Neural cell (in vitro differentiated cells): ENCODE results near the gene GRIN1. TPM values are rescaled to one million over a fixed set of nuclear protein-coding genes. Genes with fewer than 3 reads are reported as not detected.

Experiments used
- H2AFZ ChIP-seq: fragments of 200-600, 300-800 bp; sonication (generic), shearing (Covaris generic); 2 replicates; pipeline ENCODE4 v1.6.0; 2014; ENCODE audit warnings: low read depth, mild to moderate bottlenecking, antibody characterized with exemption, low read length, moderate library complexity
- H3F3A ChIP-seq: fragments of 200-600 bp; shearing (Covaris generic); 2 replicates; pipeline ENCODE4 v1.6.1; 2016; ENCODE audit warnings: mild to moderate bottlenecking, moderate library complexity, mixed read lengths, antibody characterized with exemption, low read length; ENCODE audit not compliant: insufficient read depth, poor library complexity, severe bottlenecking
- H3K27ac ChIP-seq: fragments of 200-600, 300-800 bp; sonication (generic), shearing (Covaris generic); 2 replicates; pipeline ENCODE4 v1.5.1; 2014; ENCODE audit warnings: mild to moderate bottlenecking, low read length, moderate library complexity
- H3K27me3 ChIP-seq: fragments of 300-800, 200-600 bp; sonication (generic), shearing (Covaris generic); 2 replicates; pipeline ENCODE4 v1.6.0; 2014; ENCODE audit warnings: mild to moderate bottlenecking, low read depth, low read length, moderate library complexity; ENCODE audit not compliant: insufficient read depth
- H3K36me3 ChIP-seq: fragments of 300-800, 200-600 bp; sonication (generic), shearing (Covaris generic); 2 replicates; pipeline ENCODE4 v1.5.1; 2014; ENCODE audit warnings: mild to moderate bottlenecking, antibody characterized with exemption, low read length, moderate library complexity; ENCODE audit not compliant: insufficient read depth
- H3K4me2 ChIP-seq: fragments of 300-800, 200-600 bp; sonication (generic), shearing (Covaris generic); 2 replicates; pipeline ENCODE4 v1.6.0; 2014; ENCODE audit warnings: mild to moderate bottlenecking, low read length
- H3K4me3 ChIP-seq: fragments of 300-800, 200-600 bp; sonication (generic), shearing (Covaris generic); 2 replicates; pipeline ENCODE4 v1.5.1; 2014; ENCODE audit warnings: mild to moderate bottlenecking, low read length, moderate library complexity
- H3K79me2 ChIP-seq: fragments of 200-600 bp; shearing (Covaris generic); replicated peaks from 2 replicates; pipeline ENCODE4 v1.6.0; 2014; ENCODE audit warnings: mild to moderate bottlenecking, low read length, moderate library complexity; ENCODE audit not compliant: insufficient read depth
- H3K9ac ChIP-seq: fragments of 300-800, 200-600 bp; sonication (generic), shearing (Covaris generic); 2 replicates; pipeline ENCODE4 v1.6.1; 2016; ENCODE audit warnings: mild to moderate bottlenecking, low read length, mixed read lengths
- H3K9me2 ChIP-seq: fragments of 200-600 bp; shearing (Covaris generic); 2 replicates; pipeline ENCODE4 v1.6.1; 2016; ENCODE audit warnings: mild to moderate bottlenecking, low read length, mixed read lengths; ENCODE audit not compliant: insufficient read depth
- H3K9me3 ChIP-seq: fragments of 200-600, 300-800 bp; sonication (generic), shearing (Covaris generic); 2 replicates; pipeline ENCODE4 v1.6.1; 2016; ENCODE audit warnings: mild to moderate bottlenecking, mixed run types, low read length, moderate library complexity, mixed read lengths
- H4K20me1 ChIP-seq: fragments of 200-600 bp; shearing (Covaris generic); 2 replicates; pipeline ENCODE4 v1.6.1; 2016; ENCODE audit warnings: mild to moderate bottlenecking, mixed run types; ENCODE audit not compliant: insufficient read depth
- EP300 ChIP-seq: fragments of 450-650 bp; conservative IDR thresholded peaks from 2 replicates; pipeline ENCODE4 v1.6.1; 2014; ENCODE audit warnings: antibody characterized with exemption, mild to moderate bottlenecking, moderate library complexity; ENCODE audit not compliant: poor library complexity, severe bottlenecking
- EZH2 ChIP-seq: fragments of 200-600, 300-800 bp; shearing (Covaris generic), sonication (generic); IDR thresholded peaks from 2 replicates; pipeline ENCODE4 v1.6.1; 2014; ENCODE audit warnings: antibody characterized with exemption, low read length, borderline replicate concordance, mild to moderate bottlenecking; ENCODE audit not compliant: insufficient read depth, poor library complexity, severe bottlenecking
- MXI1 ChIP-seq: fragments of 450-650 bp; conservative IDR thresholded peaks from 2 replicates; pipeline ENCODE4 v1.6.1; 2014; ENCODE audit warnings: antibody characterized with exemption, mild to moderate bottlenecking; ENCODE audit not compliant: poor library complexity, severe bottlenecking
- POLR2AphosphoS5 ChIP-seq: IDR thresholded peaks from 2 replicates; pipeline ENCODE4 v1.6.1; 2012
- RAD21 ChIP-seq: fragments of 450-650 bp; conservative IDR thresholded peaks from 2 replicates; pipeline ENCODE4 v1.6.1; 2014; ENCODE audit warnings: antibody characterized with exemption, mild to moderate bottlenecking, moderate library complexity
- SMC3 ChIP-seq: fragments of 450-650 bp; conservative IDR thresholded peaks from 2 replicates; pipeline ENCODE4 v1.6.1; 2014; ENCODE audit warnings: antibody characterized with exemption, mild to moderate bottlenecking, moderate library complexity; ENCODE audit not compliant: poor library complexity
- TAF1 ChIP-seq: IDR thresholded peaks from 2 replicates; pipeline ENCODE4 v1.6.1; 2012; ENCODE audit warnings: low read depth
- polyA plus RNA-seq: library from polyadenylated mRNA; depleted of rRNA; stranded (reverse); fragments of >200 nt; gene quantifications from 2 replicates; pipeline ENCODE4 v1.2.3, GENCODE V29; 2014
- TF ChIP-seq, protein P1 (sequence below): IDR thresholded peaks from 2 replicates; pipeline ENCODE4 v1.6.1; 2012; ENCODE audit warnings: borderline replicate concordance
- TF ChIP-seq, protein P2 (sequence below): fragments of 450-650 bp; IDR thresholded peaks from 2 replicates; pipeline ENCODE4 v1.5.1; 2014; ENCODE audit warnings: antibody characterized with exemption, mild to moderate bottlenecking, moderate library complexity; ENCODE audit not compliant: poor library complexity, severe bottlenecking

GRIN1 gene
- polyA plus RNA-seq, 1 donor from 2014 or later, result 0.58 TPM

DNA sequence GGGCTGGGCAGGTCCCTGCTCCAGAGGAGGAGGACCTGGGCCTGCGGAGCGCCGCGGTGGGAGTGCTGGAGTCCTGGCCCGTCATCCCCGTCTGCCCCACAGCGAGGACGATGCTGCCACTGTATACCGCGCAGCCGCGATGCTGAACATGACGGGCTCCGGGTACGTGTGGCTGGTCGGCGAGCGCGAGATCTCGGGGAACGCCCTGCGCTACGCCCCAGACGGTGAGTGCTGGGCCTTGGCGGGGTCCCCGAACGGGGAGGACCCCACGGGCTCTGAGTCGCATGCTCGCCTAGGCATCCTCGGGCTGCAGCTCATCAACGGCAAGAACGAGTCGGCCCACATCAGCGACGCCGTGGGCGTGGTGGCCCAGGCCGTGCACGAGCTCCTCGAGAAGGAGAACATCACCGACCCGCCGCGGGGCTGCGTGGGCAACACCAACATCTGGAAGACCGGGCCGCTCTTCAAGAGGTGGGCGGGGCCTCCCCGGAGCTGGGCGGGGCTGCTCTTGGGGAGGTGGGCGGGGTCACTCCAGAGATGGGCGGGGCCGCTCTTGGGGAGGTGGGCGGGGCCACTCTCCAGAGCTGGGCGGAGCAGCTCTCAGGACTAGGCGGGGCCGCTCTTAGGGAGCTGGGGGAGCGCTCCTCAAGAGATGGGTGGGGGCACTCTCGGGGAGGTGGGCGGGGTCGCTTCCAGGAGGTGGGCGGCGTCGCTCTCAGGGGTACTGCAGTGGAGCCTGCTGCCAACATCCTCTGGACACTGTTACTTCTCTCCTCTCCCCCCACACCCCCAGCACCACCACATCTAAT is 17.8 kb downstream of the GRIN1 start:
- H3K4me3 ChIP-seq, result peak overlapping the region; percentile 54
- no peak overlapping the region for H2AFZ ChIP-seq
- TF ChIP-seq RAD21 (no peak), EZH2 (no peak), POLR2AphosphoS5 (no peak), SMC3 (no peak), TAF1 (no peak), EP300 (no peak), MXI1 (no peak)
- TF ChIP-seq, protein P1, sequence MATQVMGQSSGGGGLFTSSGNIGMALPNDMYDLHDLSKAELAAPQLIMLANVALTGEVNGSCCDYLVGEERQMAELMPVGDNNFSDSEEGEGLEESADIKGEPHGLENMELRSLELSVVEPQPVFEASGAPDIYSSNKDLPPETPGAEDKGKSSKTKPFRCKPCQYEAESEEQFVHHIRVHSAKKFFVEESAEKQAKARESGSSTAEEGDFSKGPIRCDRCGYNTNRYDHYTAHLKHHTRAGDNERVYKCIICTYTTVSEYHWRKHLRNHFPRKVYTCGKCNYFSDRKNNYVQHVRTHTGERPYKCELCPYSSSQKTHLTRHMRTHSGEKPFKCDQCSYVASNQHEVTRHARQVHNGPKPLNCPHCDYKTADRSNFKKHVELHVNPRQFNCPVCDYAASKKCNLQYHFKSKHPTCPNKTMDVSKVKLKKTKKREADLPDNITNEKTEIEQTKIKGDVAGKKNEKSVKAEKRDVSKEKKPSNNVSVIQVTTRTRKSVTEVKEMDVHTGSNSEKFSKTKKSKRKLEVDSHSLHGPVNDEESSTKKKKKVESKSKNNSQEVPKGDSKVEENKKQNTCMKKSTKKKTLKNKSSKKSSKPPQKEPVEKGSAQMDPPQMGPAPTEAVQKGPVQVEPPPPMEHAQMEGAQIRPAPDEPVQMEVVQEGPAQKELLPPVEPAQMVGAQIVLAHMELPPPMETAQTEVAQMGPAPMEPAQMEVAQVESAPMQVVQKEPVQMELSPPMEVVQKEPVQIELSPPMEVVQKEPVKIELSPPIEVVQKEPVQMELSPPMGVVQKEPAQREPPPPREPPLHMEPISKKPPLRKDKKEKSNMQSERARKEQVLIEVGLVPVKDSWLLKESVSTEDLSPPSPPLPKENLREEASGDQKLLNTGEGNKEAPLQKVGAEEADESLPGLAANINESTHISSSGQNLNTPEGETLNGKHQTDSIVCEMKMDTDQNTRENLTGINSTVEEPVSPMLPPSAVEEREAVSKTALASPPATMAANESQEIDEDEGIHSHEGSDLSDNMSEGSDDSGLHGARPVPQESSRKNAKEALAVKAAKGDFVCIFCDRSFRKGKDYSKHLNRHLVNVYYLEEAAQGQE, result no peak
- TF ChIP-seq, protein P2, sequence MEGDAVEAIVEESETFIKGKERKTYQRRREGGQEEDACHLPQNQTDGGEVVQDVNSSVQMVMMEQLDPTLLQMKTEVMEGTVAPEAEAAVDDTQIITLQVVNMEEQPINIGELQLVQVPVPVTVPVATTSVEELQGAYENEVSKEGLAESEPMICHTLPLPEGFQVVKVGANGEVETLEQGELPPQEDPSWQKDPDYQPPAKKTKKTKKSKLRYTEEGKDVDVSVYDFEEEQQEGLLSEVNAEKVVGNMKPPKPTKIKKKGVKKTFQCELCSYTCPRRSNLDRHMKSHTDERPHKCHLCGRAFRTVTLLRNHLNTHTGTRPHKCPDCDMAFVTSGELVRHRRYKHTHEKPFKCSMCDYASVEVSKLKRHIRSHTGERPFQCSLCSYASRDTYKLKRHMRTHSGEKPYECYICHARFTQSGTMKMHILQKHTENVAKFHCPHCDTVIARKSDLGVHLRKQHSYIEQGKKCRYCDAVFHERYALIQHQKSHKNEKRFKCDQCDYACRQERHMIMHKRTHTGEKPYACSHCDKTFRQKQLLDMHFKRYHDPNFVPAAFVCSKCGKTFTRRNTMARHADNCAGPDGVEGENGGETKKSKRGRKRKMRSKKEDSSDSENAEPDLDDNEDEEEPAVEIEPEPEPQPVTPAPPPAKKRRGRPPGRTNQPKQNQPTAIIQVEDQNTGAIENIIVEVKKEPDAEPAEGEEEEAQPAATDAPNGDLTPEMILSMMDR, result no peak
- H3K79me2 ChIP-seq, result no peaks in the 10 kb centered on the region
- H3K27me3 ChIP-seq, result peaks cover 65% of the 10 kb centered on the region
- no peak overlapping the region for H3K9ac ChIP-seq
- H3K9me3 ChIP-seq, result no peaks in the 10 kb centered on the region
- H4K20me1 ChIP-seq, result no peaks in the 10 kb centered on the region
- H3K27ac ChIP-seq, result no peak overlapping the region
- H3K4me2 ChIP-seq, result no peak overlapping the region
- no peaks in the 10 kb centered on the region for H3K9me2 ChIP-seq
- no peaks in the 10 kb centered on the region for H3K36me3 ChIP-seq
- H3F3A ChIP-seq, result no peaks in the 10 kb centered on the region

DNA sequence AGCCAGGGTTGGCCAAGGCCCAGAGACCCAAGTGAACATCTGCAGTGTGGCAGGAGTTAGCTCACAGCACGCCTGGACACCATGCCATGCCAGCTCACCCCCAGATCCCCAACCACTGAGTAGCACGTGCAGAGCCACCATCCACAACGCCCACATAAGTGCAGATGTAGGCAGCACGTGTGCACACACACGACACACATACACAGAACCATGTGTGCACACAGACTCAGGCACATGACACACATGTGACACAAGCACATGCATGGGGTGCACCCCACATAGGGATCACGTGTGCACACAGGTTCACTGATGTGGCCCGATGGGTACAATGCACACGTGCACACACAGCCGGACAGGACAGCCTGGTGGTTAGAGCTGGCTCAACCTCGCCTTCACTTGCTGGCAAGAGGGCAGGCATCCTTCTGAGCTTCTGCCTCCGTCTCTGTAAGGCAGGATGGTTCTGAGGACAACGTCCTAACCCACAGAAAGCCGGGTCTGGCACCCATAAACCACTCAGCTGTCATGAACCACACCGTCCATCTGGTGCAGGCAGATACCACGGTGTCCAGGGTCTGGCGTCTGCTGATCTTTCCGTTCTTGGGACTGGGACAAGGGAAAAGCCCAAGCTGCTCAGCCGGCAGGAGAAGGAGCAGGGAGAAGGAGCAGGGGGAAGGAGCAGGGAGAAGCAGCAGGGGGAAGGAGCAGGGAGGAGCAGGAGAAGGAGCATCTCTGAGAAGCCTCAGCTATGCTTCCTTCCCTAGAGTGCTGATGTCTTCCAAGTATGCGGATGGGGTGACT is 18.9 kb downstream of the GRIN1 start:
- no peak overlapping the region for H3K27ac ChIP-seq

More for the DNA sequence above, 18.9 kb downstream of the GRIN1 start:
- no peaks in the 10 kb centered on the region for H3K79me2 ChIP-seq
- H3K27me3 ChIP-seq, result peaks cover 76% of the 10 kb centered on the region
- H3K4me3 ChIP-seq, result no peak overlapping the region
- H3K4me2 ChIP-seq, result no peak overlapping the region
- H3K9me2 ChIP-seq, result no peaks in the 10 kb centered on the region
- H3K9me3 ChIP-seq, result no peaks in the 10 kb centered on the region
- H3K9ac ChIP-seq, result no peak overlapping the region
- H2AFZ ChIP-seq, result no peak overlapping the region
- no peak for TF ChIP-seq EP300
- no peaks in the 10 kb centered on the region for H4K20me1 ChIP-seq
- no peaks in the 10 kb centered on the region for H3F3A ChIP-seq
- H3K36me3 ChIP-seq, result no peaks in the 10 kb centered on the region
